ENCODE data around the gene SUPT7L. TPM values are rescaled to one million over a fixed set of nuclear protein-coding genes. Genes with fewer than 3 reads are reported as not detected.
A peak's percentile ranks its signal among the peaks of the same experiment; 100 is the strongest.
"Not testable (repeated sequence)": the region's sequence is repeated elsewhere in the genome, so short reads cannot be mapped to it uniquely, and the experiment has no call there.

The SUPT7L gene
- polyA plus RNA-seq, 3 donors = 56.3 to 66.7 (median 60.5) TPM

GRCh38 chr2:27653397-27653796 lies 10.0 kb downstream of the SUPT7L start:
- DNase-seq (ENCODE audit: extremely low read depth in 1 of 11, low read depth in 9 of 11, low spot score in 4 of 11) = no peak

DNA sequence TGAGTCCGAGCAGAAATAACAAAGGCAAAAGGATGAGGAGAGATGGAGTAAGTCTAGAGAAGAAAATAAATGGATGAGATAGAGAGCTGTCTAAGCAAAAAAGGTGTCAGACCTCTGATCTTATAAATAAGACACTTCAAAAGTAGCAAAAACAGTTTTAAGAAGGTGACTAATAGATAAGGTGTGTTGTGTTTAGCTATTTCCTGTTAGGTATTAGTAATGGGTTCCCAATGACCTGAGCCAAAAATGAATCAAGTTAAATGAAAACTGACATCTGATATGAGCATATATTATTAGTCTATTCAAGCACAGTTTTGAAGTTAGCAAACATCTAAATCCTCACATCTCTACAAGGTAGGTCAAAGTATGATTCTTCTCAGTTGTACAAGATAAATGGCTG lies 10.6 kb downstream of the SUPT7L start:
- DNase-seq (ENCODE audit: extremely low read depth in 1 of 11, low read depth in 9 of 11, low spot score in 4 of 11) = no peak

- no peak for DNase-seq (ENCODE audit: extremely low read depth in 1 of 11, low read depth in 9 of 11, low spot score in 4 of 11)
Measured at GRCh38 chr2:27652341-27652740, 11.1 kb downstream of the SUPT7L start.

DNA sequence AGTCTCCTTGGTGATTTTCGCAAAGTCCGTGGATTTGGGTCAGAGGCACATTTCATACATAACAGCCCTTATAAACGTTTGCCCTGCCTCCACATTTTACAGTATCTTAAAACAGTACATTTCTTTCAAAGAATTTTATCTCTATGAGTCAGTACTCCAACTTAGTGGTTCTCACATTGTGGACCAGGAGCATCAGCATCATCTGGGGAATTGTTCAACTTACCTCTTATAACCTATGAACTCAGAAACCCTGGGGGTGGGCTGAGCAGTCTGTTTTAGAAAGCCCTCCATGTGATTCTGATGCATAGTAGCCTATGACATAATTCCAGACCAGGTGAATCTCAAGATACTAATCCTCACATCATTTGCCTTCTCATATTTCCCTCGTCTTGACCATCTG lies 12.4 kb downstream of the SUPT7L start:
- no peak for DNase-seq (ENCODE audit: extremely low read depth in 1 of 11, low read depth in 9 of 11, low spot score in 4 of 11)

DNA sequence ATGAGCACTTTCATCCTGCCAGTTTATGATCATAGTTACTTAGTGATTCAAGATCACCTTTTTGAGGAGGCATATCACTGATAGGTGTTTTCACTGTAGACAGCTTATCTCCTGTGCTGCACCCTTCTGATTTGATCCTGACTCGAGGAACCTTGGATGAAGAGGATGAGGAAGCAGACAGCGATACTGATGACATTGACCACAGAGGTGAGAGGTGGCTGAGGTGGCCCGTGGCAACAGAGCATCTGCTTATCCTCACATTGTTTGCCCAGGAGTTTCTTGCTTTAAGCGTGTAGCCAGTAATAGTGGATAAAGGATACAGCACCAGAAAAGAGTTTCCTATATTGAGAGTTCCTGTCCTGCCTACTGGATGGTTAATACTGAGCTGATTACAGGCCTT lies 15.7 kb downstream of the SUPT7L start:
- no peak for DNase-seq (ENCODE audit: extremely low read depth in 1 of 11, low read depth in 9 of 11, low spot score in 4 of 11)

DNA sequence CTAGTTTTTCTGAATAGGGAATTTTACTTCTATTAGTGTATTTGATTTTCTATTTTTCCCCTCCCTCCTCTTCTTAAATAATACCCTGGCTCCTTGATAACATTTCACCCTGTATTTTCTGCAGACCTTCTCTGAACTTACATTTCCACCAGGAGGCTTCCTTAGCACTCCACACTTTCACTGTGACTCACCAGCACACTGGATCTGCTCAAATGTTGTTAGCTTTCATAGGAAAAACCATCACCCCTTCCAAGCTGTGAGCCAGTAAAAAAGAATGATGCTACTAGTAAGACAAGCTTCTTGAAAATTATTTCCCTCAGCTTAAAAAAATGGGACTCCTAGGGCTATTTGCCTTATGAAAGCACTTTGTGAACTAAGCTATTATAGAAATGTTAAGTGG lies 16.1 kb downstream of the SUPT7L start:
- DNase-seq (ENCODE audit: extremely low read depth in 1 of 11, low read depth in 9 of 11, low spot score in 4 of 11) = no peak

DNA sequence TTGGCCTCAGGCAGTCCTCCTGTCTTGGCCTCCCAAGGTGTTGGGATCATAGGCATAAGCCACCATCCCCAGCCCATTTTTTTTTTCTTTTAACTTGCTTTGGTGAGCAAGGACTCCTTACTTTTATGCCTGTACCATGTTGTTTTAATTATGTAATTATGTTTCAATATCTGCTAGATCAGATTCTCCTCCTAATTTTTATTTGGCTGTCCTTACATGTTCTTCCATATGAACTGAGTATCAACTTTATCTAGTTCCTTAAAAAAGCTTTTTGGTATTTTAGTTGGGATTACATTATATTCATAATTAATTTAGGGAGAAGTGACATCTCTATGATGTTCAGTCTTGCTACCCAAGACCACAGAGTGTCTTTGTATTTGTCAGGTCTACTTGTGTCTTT lies 18.2 kb downstream of the SUPT7L start:
- DNase-seq (ENCODE audit: extremely low read depth in 1 of 11, low read depth in 9 of 11, low spot score in 4 of 11) = no peak

DNA sequence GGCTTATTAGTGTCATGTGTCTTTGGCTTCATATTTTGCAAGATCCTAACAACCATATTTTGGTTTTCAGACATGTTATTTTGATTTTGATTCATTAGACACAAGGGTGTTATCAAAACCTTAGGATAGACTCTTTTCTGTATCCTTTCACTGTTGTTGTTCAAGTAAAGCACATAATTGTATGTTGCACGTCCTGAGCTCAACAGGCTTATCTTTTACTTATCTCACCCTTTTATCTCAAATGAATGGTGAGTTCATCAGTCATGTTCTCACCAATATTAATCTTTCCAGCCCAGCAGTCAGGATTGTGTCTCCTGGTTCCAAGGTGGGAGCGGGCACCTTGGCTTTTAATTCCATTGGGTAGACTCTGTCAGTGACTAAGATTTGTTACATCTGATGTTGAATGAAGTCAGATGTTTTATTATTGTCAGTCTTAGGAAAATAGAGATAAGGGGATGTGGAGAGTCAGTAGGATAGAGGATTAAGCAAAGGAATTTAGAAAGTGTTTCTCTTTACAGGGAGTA lies 22.6 kb downstream of the SUPT7L start:
- DNase-seq (ENCODE audit: extremely low read depth in 1 of 11, low read depth in 9 of 11, low spot score in 4 of 11) = no peak

DNA sequence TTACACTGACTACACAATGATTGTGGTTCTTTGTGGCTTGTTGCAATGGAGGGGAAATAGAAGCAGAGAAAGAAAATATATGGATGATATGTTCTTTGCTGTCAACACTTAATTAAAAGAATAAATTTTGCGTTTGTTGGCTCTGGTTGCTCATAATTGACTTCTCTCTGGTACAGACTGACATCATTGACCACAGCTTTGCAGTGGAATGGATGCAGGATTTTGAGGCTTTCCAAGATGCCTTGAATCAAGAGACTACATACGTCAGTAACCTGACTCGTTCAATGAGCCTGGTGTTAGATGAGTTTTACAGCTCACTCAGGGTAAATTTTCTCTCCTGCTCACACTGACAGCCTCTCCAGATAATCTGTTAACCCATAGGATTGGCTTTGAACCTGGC lies 24.7 kb downstream of the SUPT7L start:
- DNase-seq (ENCODE audit: extremely low read depth in 1 of 11, low read depth in 9 of 11, low spot score in 4 of 11) = no peak

DNA sequence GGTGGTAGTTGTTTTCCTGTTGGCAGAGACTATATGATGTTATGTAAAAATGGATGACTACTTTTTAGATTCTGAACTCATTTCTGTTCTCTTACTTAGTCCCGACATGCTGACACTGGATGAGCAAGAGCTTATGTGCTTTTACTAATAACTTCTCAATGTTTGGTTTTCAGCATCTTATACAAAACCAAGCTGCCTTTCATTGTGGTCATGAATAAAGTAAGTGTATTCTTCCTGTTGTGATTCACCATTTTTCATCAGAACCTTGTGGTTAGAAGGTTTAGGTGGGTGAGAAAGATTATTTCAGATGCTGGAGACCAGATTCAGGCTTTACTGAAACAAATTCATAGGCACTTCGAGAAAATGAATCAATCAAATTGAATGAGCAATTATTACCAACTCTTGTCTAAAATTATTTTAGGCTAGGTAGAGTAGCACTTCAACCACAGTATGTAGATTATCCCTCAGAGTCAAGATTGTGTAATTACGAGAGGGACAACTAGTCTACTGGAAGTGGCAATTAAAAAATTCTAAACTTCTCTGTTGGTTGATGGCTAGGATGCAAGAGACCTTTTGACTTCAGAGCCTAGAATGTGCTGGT lies 25.3 kb downstream of the SUPT7L start:
- DNase-seq (ENCODE audit: extremely low read depth in 1 of 11, low read depth in 9 of 11, low spot score in 4 of 11) = no peak

DNA sequence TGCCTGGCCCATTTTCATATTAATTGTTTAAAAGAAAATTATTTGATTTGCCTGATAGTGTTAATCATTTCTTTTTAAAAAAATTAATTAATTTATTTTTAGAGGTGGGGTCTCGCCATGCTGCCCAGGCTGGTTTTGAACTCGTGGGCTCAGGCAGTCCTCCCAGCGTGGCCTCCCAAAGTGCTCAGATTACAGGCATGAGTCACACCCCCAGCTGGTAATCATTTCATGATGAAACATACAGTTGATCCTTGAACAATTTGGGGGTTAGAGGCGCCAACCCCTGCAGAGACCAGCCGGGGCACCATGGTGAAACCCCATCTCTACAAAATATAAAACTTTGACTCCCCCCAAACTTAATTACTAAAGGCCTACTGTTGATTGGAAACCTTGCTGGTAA lies 26.6 kb downstream of the SUPT7L start:
- DNase-seq (ENCODE audit: extremely low read depth in 1 of 11, low read depth in 9 of 11, low spot score in 4 of 11) = no peak

GRCh38 chr2:27634291-27634690 lies 29.1 kb downstream of the SUPT7L start:
- DNase-seq (ENCODE audit: extremely low read depth in 1 of 11, low read depth in 9 of 11, low spot score in 4 of 11) = no peak

GRCh38 chr2:27630257-27630656 lies 33.2 kb downstream of the SUPT7L start:
- DNase-seq (ENCODE audit: extremely low read depth in 1 of 11, low read depth in 9 of 11, low spot score in 4 of 11) = not testable (repeated sequence)

DNA sequence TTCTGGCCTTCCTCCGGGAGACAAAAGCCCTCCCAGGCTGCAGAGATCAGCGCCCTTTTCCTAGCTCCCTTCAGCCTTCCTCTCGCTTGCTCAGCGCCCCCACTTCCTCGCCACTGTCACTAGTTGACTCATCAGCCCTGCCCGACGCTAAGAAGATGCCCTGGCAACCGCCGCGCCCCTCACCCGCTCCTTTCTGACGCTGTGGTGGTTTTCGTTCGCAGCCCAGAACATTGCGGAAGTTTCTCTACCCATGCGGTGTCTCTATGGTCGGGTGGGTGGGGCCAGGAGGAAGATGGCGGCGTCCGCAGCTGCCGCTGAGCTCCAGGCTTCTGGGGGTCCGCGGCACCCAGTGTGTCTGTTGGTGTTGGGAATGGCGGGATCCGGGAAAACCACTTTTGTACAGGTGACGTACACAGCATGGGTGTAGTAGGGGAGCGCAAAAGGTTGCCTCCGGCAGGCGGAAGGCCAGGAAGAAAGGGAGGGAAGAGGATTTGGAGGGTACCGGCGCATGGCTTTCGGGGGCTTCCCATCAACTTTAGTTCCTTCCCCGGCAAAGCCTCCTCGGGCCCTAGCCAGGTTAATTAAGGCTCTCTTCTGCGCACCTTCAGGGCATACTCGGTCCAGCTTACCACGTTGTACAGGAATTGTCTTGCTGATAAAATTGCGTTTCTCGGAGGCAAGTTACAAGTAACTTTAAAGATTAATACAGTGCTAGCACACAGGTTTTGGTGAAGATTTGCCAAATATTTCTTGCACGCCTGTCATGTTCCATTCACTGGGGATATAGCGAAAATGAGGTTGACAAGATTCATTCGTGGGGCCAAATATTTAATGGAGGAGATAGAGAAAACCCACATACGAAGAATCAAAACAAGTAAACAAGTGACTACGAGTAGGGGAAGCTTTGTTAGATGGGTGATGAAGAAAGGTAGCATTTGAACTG lies 34.4 kb downstream of the SUPT7L start, which contains the start of the genes CCDC121 and GPN1:
TSS of gene CCDC121 (minus strand) at position 246 of the 943 bp plus-strand sequence. CDS start 1,213 bp downstream, outside the sequence.
TSS of gene GPN1 (plus strand) at position 284 of the 943 bp plus-strand sequence. CDS start at position 293, 9 bp downstream.
- DNase-seq (ENCODE audit: extremely low read depth in 1 of 11, low read depth in 9 of 11, low spot score in 4 of 11) = peak; percentile 50 to 80 (median 73)

GRCh38 chr2:27627963-27628766 lies 35.2 kb downstream of the SUPT7L start:
- DNase-seq (ENCODE audit: extremely low read depth in 1 of 11, low read depth in 9 of 11, low spot score in 4 of 11) = no peak

DNA sequence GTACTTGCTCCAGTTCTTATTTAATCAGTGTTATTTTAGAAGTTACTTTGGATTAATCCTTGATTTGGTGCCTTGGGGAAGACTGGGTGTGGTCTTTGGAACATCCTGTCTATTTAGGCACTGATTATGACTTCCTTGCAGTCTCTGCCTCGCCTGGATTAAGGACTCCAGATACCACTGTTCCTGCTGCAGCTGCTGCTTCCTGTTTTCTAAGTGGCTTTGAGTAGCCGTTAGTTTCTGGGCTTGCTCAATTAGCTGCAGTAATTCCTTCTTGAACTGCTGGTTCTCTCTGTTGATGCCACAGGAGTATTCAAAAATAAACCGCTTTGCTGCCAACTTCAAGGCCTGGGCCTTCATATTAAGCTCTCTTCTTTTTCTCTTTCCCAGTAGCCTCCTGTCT lies 36.5 kb downstream of the SUPT7L start:
- not testable (repeated sequence) for DNase-seq (ENCODE audit: extremely low read depth in 1 of 11, low read depth in 9 of 11, low spot score in 4 of 11)

GRCh38 chr2:27626323-27626722 lies 37.1 kb downstream of the SUPT7L start:
- not testable (repeated sequence) for DNase-seq (ENCODE audit: extremely low read depth in 1 of 11, low read depth in 9 of 11, low spot score in 4 of 11)

GRCh38 chr2:27624943-27625342 lies 38.5 kb downstream of the SUPT7L start:
- no peak for DNase-seq (ENCODE audit: extremely low read depth in 1 of 11, low read depth in 9 of 11, low spot score in 4 of 11)

GRCh38 chr2:27622921-27623384 lies 40.5 kb downstream of the SUPT7L start:
- DNase-seq (ENCODE audit: extremely low read depth in 1 of 11, low read depth in 9 of 11, low spot score in 4 of 11) = no peak
